HG03439 (cell line): ENCODE results near the gene KDM4B.

Source experiments
- ATAC-seq: cut with Tn5 transposase; IDR thresholded peaks from one replicate; pipeline ENCODE4 v1.9.1; 2021; ENCODE audit warnings: mild to moderate bottlenecking, moderate library complexity; ENCODE audit not compliant: unreplicated experiment

Gene KDM4B

GRCh38 chr19:5103061-5103701 lies 134.3 kb downstream of the KDM4B start:
- ATAC-seq: no peak

- ATAC-seq: no peak
Observed at GRCh38 chr19:5103812-5104410, 135.0 kb downstream of the KDM4B start.

DNA sequence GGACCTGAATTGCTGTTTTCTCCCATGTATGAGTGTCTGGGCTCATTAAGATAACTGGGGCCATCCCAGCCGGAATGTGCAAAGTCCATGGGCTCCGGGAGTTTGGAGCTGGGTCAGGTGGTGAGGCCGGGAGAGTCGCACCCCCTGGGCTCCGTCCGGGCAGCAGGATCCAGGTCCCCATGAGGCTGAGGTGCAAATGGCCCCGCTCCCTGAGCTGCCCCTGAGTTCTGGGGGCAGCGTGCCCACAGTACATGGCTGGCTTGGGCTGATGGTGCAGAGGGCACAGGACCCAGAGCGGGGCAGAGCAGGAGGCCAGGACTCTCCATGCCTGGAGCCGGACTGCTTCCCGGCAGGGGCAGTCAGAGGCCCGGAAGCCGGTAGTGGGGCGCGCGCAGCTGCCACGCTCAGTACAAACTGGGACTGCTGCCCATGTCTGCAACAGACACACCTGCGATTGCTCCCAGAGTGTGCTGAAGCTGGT lies 136.0 kb downstream of the KDM4B start:
- no peak for ATAC-seq

DNA sequence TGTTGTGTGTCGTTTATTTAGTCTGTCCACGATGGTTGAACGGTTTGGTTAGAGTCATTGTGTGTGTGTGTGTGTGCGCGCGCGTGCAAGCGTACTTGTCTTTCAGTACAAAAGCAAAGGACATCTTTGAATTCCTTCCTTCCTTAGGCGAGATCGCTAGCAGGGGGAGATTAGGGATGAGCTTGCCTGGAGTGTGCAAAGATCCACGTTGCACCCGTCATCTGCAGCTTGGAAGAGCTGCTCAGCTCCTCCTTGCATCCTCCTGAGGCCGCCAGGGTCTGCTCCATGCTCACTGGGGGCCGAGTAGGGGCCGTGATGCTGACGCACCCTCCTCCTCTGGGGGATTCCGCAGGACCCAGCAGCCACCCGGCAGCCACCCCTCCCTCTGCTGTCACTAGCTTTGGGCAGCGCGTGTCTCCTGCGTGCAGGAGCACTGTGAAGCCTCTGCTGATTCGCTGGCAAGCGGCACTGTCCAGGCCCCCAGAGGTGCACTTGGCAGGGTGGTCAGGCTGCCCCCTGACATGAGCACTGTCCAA lies 137.3 kb downstream of the KDM4B start:
- no peak for ATAC-seq

DNA sequence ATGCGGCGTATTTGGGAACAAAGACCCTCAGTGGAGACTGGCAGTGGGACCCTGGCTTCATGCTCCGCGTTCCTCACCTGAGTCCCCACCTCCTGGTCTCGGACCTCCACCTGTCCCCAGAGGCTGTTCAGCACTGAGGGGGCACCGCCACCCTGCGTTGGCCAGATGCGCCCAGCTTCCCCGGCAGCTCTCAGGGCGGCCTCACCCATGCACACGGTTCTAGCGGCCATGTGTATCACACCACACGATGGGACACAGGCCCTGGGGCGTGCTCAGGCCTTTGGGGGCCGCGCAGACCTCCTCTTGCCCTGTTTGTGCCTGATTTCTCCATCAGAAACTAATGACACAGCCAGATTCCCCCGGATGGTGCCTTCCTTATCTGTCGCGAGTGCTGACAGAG lies 138.1 kb downstream of the KDM4B start:
- ATAC-seq: no peak

DNA sequence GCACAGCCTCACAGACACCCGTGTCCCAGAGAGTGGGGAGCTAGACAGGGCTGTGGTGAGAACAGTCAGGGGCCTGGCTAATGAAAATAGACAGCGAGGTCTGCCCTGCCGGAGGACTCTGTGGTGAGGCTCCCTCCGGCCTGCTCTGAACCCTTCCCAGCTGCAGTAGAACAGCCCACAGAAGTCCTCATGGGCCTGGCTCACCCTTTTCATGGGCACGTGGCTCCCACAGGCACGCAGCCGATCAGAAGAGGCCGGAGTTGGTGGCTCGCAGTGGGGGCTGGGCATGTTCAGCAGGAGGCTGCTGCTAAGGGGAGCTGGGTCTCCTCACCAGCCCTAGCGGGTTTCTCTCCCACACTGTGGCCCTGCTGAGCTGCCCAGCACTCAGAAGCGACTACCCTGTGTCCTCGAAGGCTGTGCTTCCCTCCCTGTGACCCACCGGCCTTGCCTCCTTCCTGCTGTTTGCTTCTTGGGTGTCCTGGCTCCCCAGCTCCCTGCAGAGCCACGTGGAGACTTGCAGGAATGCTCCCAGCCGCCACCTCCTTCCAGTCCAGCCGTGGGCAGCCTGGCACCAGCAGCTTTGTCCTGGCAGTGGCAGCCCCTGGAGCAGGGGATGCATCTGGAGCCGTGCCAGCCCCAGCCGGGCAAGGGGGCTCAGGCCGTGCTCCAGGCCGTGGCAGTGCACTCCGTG lies 138.7 kb downstream of the KDM4B start:
- ATAC-seq: no peak

GRCh38 chr19:5108123-5108596 lies 139.2 kb downstream of the KDM4B start:
- no peak for ATAC-seq

DNA sequence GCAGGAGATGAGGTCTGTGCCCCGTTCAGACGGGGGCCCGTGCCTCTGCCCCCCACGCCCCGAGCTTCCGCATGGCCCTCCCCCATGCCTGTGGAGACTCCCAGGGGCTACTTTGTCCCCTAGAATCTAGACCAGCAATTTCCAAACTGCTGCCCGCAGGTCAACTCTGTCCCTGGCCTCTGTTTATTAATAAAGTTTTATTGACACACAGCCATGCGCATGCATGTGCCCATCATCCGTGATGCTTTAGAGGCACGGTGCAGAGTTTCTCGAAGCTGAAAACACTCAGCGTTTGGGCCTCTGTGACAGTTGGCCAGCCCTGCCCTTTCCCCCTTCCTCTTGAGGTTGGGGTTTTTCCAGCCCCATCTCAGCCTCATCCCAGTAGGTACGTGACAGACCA lies 140.0 kb downstream of the KDM4B start:
- no peak for ATAC-seq

GRCh38 chr19:5109560-5109959 lies 140.6 kb downstream of the KDM4B start:
- ATAC-seq: no peak

GRCh38 chr19:5110546-5110945 lies 141.6 kb downstream of the KDM4B start:
- no peak for ATAC-seq

DNA sequence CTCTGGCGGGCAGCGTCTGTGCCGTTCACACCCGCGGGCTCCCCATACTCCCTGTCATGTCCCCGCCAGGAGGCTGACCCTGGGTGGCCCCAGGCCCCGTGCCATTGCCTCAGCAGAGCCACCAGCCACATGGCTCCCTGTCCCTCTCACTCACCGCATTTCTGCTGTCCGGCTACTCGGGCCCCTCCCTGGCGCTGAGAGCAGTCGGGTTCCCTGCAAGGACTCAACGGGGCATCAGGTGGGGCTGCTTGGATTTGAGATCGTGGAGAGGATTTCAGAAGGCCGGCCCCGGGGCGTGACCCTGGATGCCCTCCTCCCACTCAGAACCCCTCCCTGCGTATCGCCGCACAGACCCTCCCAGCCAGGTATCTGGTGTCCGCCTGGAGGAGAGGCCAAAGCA lies 142.1 kb downstream of the KDM4B start:
- no peak for ATAC-seq

- ATAC-seq: no peak
Observed at GRCh38 chr19:5112175-5112574, 143.3 kb downstream of the KDM4B start.

DNA sequence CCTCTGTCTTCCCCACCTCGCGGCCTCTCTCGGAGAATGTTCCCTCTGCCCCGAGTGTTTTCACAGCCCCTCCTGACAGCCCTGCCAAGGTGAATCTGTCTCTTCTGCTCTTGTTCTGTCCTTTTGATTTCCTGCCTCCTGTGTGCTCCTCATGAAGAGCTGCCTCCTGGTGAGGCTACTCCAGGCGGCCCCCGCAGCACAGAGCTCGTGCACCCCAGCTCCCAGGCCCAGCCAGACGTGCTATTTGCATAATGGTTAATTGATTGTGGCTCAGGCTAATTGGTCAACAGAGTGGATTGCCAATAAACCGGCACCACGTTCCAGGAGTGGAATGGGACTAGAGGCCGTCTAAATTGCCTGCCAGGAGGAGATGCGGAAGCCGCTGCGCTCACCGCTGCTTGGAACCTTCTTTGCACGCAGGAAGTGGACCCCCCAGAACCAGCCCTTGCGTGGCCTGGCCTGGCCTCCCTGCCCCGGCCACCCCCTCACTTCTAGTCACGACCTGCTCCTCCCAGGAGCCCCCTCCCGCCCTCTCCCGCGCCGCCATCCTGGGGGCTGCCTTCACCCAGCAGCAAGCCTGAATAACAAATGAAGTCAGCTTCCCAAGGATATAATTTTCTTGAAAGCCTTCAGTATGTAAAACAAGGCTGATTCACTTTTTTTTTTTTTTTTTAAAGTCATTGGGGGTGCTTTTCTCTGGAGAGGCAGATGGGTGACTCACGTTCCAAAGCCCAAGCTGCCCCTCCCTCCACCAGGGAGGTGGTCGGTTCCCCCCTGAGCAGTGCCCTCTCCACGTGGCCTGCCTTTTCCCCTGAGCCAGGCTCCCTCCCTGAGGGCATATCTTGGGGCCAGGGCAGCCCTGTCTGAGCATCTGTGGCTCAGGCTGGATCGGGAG lies 144.0 kb downstream of the KDM4B start:
- no peak for ATAC-seq

DNA sequence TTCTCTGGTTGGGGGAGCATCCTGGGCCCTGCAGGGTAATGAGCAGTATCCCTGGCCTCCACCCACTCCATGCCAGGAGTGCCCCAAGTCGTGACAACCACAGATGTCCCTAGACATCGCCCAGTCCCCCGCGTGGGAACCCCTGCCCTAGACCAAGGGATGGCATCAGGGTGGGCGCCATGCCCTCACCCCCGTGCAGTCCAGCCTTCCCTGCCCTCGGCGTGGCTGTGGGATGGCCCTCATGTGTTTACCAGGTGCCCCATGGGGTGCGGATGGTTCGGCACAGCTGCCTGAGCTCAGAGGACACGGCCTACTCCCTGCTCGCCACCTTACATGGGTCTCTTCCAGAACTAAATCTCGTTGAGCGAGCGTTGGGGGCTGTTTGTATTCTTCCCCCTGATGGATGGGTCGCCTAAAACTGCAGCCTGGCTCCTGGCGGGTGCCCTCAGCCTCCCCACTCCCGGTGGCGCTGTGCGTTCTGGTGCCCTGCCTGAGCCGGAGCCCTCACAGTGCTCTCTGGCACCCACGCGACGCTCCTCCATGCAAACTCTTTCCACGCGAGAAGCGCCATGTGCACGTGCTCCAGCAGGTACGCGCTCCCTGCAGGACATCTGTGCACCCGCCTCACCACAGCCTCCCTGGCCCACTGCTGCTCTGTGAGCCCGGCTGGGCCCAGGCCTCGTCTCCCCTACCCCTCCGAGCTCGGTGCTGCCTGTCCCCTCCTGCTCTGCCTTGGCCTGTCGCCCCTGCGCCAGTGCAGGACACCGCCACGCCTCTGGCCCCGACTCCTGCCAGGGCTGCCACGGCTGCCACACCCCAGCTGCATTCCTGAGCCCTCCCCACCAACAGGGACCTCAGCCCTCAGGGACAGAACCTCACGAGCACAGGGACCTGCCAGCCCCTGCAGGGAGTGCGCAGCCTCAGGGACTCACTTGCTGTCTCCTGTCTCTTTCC lies 145.0 kb downstream of the KDM4B start:
- ATAC-seq: no peak

- no peak for ATAC-seq
Observed at GRCh38 chr19:5114727-5115126, 145.8 kb downstream of the KDM4B start.

- ATAC-seq: no peak
Observed at GRCh38 chr19:5115351-5115750, 146.4 kb downstream of the KDM4B start.

- no peak for ATAC-seq
Observed at GRCh38 chr19:5115771-5116202, 146.9 kb downstream of the KDM4B start.

DNA sequence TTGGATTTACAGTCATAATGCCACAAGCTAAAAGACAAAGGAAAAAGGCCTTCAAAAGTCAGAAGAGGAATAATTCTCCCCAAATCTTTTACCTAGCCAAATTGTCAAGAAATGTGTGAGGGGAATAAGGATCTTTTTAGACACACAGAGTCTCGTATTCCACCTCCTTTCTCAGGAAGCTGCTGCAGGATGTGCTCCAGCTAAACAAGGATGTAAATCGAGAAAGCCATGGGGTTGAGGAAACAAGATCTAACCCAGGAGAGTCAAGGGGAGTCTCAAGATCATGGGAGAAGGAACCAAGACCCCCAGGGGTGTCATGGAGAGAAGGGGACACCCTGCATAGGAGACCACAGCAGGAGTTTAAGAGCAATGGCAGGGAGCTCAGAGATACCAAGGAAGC lies 147.4 kb downstream of the KDM4B start:
- no peak for ATAC-seq

GRCh38 chr19:5117421-5117820 lies 148.5 kb downstream of the KDM4B start:
- ATAC-seq: no peak

GRCh38 chr19:5118026-5118425 lies 149.1 kb downstream of the KDM4B start:
- ATAC-seq: no peak
